HepG2 (cell line): ENCODE data around the gene SLC5A6. TPM values are rescaled to one million over a fixed set of nuclear protein-coding genes. Genes with fewer than 3 reads are reported as not detected.

Experiments
- DZIP1 ChIP-seq: sonication (generic); formaldehyde crosslinking; IDR thresholded peaks from 2 replicates; pipeline ENCODE4 v1.5.0; 2020; ENCODE audit warnings: mild to moderate bottlenecking, missing genetic modification reagents
- HDAC2 ChIP-seq: sonication (generic); formaldehyde crosslinking; IDR thresholded peaks from 2 replicates; pipeline ENCODE4 v1.4.0; 2020; ENCODE audit warnings: missing genetic modification reagents
- HNF4A ChIP-seq: sonication (generic); formaldehyde crosslinking; IDR thresholded peaks from 2 replicates; pipeline ENCODE4 v1.4.0; 2020; ENCODE audit warnings: missing genetic modification reagents
- IKZF5 ChIP-seq: IDR thresholded peaks from 2 replicates; pipeline ENCODE4 v1.6.1; 2018; ENCODE audit warnings: missing genetic modification reagents, mild to moderate bottlenecking, missing compliant biosample characterization
- NFE2L2 ChIP-seq: fragments of 150-350 bp; IDR thresholded peaks from 2 replicates; pipeline ENCODE4 v1.6.1; 2014; ENCODE audit warnings: low read length
- NFKB2 ChIP-seq: sonication (generic); formaldehyde crosslinking; IDR thresholded peaks from 2 replicates; pipeline ENCODE4 v1.4.0; 2020; ENCODE audit warnings: missing genetic modification reagents, borderline replicate concordance
- PPARG ChIP-seq: conservative IDR thresholded peaks from 2 replicates; pipeline ENCODE4 v1.6.1; 2016; ENCODE audit warnings: missing biosample characterization, missing genetic modification reagents
- RERE ChIP-seq: IDR thresholded peaks from 2 replicates; pipeline ENCODE4 v1.6.1; 2016; ENCODE audit warnings: low read depth, missing genetic modification reagents, missing compliant biosample characterization
- SALL1 ChIP-seq: sonication (generic); formaldehyde crosslinking; IDR thresholded peaks from 2 replicates; pipeline ENCODE4 v1.8.0; 2022; ENCODE audit warnings: mild to moderate bottlenecking, missing genetic modification reagents
- SKIL ChIP-seq: sonication (generic); formaldehyde crosslinking; IDR thresholded peaks from 2 replicates; pipeline ENCODE4 v1.8.0; 2022; ENCODE audit warnings: missing genetic modification reagents, mild to moderate bottlenecking, moderate library complexity, borderline replicate concordance
- SNAI1 ChIP-seq: sonication (generic); formaldehyde crosslinking; IDR thresholded peaks from 2 replicates; pipeline ENCODE4 v1.5.0; 2020; ENCODE audit warnings: mild to moderate bottlenecking, missing genetic modification reagents, borderline replicate concordance
- TGIF2 ChIP-seq: IDR thresholded peaks from 2 replicates; pipeline ENCODE4 v1.6.1; 2016; ENCODE audit warnings: control low read depth, missing compliant biosample characterization
- THAP11 ChIP-seq: IDR thresholded peaks from 2 replicates; pipeline ENCODE4 v1.6.1; 2016; ENCODE audit warnings: missing biosample characterization, missing genetic modification reagents
- ZFP62 ChIP-seq: sonication (generic); formaldehyde crosslinking; IDR thresholded peaks from 2 replicates; pipeline ENCODE4 v1.4.0; 2020; ENCODE audit warnings: missing genetic modification reagents
- ZNF10 ChIP-seq: sonication (generic); formaldehyde crosslinking; IDR thresholded peaks from 2 replicates; pipeline ENCODE4 v1.4.0; 2020; ENCODE audit warnings: mild to moderate bottlenecking, low read depth, missing genetic modification reagents, borderline replicate concordance
- ZNF547 ChIP-seq: sonication (generic); formaldehyde crosslinking; IDR thresholded peaks from 2 replicates; pipeline ENCODE4 v1.5.1; 2020; ENCODE audit warnings: mild to moderate bottlenecking, missing genetic modification reagents
- ZNF562 ChIP-seq: sonication (generic); formaldehyde crosslinking; IDR thresholded peaks from 2 replicates; pipeline ENCODE4 v1.8.0; 2022; ENCODE audit warnings: missing genetic modification reagents, borderline replicate concordance
- ZNF724P ChIP-seq: sonication (generic); formaldehyde crosslinking; IDR thresholded peaks from 2 replicates; pipeline ENCODE4 v1.8.0; 2022; ENCODE audit warnings: missing genetic modification reagents, borderline replicate concordance
- ZSCAN21 ChIP-seq: sonication (generic); formaldehyde crosslinking; IDR thresholded peaks from 2 replicates; pipeline ENCODE4 v1.8.0; 2022; ENCODE audit warnings: mild to moderate bottlenecking, missing genetic modification reagents, moderate library complexity, borderline replicate concordance
- polyA plus RNA-seq, 8 experiments: library from polyadenylated mRNA; depleted of rRNA in 3 of 8; stranded (reverse) in 7 of 8; unstranded in 1 of 8; fragments of >200 nt; fragmentation: Illumina TruSeq in 4 of 8; extraction: Trizol in 4 of 8; gene quantifications; 2 replicates each; pipeline versions ENCODE4 v1.2.1 to v1.2.3, GENCODE V29; 2011 to 2016; ENCODE audit warnings: low read depth in 4 of 8, missing spikeins in 1 of 8, mixed read lengths in 1 of 8; ENCODE audit not compliant: insufficient read depth in 1 of 8
- total RNA-seq, 5 experiments: library from RNA; depleted of rRNA; stranded (reverse); fragments of >200 nt; fragmentation: Illumina TruSeq; extraction: Trizol; gene quantifications; 2 replicates each; pipeline ENCODE4 v1.2.3, GENCODE V29; 2016; ENCODE audit warnings: low read depth in 1 of 5

Gene SLC5A6
- total and polyA plus RNA-seq, 2 of the 13 experiments (the other 11 are each of a cell fraction or from before 2014, with no cell fraction given), result 135 to 417 TPM

GRCh38 chr2:27152102-27152795 is 59.8 kb downstream of the SLC5A6 start (continued):
- TF ChIP-seq NFKB2 (CRISPR knock-in tag) (peak; percentile 50; the same call in 1 of the 2 replicates), HNF4A (CRISPR knock-in tag) (no peak), RERE (no peak), ZNF562 (CRISPR knock-in tag) (no peak), ZFP62 (CRISPR knock-in tag) (no peak), SNAI1 (CRISPR knock-in tag) (no peak), PPARG (CRISPR knock-in tag) (no peak), ZNF724P (CRISPR knock-in tag) (no peak), SALL1 (CRISPR knock-in tag) (peak; percentile 66), HDAC2 (0 out of 2 replicates have a peak, but pooled peaks have one; percentile 37), IKZF5 (CRISPR knock-in tag) (peak; percentile 79; the same call in 1 of the 2 replicates), ZSCAN21 (CRISPR knock-in tag) (no peak), NFE2L2 (no peak), ZNF10 (CRISPR knock-in tag) (no peak), THAP11 (CRISPR knock-in tag) (peak; percentile 27; the same call in 1 of the 2 replicates), TGIF2 (CRISPR knock-in tag) (no peak), DZIP1 (no peak), ZNF547 (CRISPR knock-in tag) (no peak), SKIL (CRISPR knock-in tag) (no peak)
